Fibroblast of skin of left biceps (primary cell): ENCODE data around the gene FAM131A.
"Not testable (repeated sequence)": the region's sequence is repeated elsewhere in the genome, so short reads cannot be mapped to it uniquely, and the experiment has no call there.

Experiments
- DNase-seq, 2 experiments: peaks; one replicate each; pipeline ENCODE4 v3.0.0-alpha.2; 2013; ENCODE audit warnings: low read depth in 2 of 2

FAM131A gene

DNA sequence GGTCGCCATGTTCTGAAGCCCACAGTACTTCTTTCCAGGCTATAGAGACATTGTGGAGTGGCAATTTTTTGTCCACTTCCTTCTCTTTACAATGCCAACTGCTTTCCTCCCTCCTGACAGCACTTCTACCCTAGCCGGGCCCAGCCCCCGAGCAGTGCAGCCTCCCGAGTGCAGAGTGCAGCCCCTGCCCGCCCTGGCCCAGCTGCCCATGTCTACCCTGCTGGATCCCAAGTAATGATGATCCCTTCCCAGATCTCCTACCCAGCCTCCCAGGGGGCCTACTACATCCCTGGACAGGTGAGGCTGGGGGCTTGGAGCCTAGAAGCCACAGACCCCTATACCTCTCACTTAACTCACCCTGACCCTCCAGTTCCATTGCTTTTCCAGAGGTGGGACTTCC is 20.2 kb upstream of the FAM131A start:
- no peak for DNase-seq

DNA sequence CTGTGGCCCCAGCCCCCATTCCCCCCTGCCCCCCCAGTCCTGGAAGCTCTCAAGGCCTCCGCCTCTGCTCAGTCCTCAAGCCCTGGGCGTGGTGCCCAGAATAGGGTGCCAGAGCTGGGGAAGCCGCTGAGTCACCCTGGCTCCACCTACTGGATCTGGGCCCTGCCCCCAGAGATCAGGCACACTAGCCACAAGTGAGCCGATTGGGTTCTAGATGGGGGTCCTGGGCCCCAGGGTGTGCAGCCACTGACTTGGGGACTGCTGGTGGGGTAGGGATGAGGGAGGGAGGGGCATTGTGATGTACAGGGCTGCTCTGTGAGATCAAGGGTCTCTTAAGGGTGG is 17.3 kb upstream of the FAM131A start:
- peak; percentile 90 to 92 for DNase-seq

DNA sequence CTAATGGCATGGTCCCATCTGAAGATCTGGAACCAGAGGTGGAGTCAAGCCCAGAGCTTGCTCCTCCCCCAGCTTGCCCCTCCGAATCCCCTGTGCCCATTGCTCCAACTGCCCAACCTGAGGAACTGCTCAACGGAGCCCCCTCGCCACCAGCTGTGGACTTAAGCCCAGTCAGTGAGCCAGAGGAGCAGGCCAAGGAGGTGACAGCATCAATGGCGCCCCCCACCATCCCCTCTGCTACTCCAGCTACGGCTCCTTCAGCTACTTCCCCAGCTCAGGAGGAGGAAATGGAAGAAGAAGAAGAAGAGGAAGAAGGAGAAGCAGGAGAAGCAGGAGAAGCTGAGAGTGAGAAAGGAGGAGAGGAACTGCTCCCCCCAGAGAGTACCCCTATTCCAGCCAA is 15.7 kb upstream of the FAM131A start:
- no peak for DNase-seq

DNA sequence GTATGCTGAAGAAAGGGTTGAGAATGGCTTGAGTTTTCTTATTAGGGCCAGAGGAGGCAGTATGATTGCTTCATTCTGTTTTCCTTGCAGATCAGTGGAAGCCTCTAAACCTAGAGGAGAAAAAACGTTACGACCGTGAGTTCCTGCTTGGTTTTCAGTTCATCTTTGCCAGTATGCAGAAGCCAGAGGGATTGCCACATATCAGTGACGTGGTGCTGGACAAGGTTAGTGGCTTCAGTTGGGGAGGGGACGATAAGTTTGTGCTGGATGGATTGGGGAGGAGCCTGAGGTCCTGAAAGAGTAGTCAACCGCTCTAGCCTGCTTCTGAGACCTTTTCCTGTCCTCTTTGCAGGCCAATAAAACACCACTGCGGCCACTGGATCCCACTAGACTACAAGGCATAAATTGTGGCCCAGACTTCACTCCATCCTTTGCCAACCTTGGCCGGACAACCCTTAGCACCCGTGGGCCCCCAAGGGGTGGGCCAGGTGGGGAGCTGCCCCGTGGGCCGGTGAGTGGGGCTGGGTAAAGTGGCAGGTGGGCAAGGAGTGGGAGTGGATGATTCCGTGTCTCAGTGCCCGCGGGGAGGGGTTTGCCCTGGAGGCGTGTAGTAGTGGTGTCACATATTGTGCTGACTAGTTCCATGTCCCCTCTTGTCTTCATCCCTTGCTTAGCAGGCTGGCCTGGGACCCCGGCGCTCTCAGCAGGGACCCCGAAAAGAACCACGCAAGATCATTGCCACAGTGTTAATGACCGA is 14.5 kb upstream of the FAM131A start:
- DNase-seq = no peak

DNA sequence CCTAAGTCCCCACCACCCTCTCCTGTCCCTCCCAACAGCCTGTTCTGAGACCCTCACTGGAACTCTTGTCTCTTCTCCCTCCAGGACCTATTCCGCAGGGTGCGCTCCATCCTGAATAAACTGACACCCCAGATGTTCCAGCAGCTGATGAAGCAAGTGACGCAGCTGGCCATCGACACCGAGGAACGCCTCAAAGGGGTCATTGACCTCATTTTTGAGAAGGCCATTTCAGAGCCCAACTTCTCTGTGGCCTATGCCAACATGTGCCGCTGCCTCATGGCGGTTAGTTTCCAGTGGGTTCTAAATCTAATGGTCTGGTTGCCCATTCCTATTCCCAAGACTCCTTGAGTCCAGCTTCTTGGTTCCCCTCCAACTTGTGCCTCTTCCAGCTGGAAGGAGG is 13.7 kb upstream of the FAM131A start:
- no peak for DNase-seq

DNA sequence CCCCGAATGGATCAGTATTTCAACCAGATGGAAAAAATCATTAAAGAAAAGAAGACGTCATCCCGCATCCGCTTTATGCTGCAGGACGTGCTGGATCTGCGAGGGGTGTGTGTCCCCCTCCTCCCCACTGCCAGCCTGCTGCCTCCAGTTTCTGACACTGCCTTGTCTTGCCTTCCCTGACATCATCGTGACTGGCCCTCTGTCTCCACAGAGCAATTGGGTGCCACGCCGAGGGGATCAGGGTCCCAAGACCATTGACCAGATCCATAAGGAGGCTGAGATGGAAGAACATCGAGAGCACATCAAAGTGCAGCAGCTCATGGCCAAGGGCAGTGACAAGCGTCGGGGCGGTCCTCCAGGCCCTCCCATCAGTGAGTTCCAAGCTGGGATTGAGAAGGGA is 12.1 kb upstream of the FAM131A start:
- DNase-seq = no peak

DNA sequence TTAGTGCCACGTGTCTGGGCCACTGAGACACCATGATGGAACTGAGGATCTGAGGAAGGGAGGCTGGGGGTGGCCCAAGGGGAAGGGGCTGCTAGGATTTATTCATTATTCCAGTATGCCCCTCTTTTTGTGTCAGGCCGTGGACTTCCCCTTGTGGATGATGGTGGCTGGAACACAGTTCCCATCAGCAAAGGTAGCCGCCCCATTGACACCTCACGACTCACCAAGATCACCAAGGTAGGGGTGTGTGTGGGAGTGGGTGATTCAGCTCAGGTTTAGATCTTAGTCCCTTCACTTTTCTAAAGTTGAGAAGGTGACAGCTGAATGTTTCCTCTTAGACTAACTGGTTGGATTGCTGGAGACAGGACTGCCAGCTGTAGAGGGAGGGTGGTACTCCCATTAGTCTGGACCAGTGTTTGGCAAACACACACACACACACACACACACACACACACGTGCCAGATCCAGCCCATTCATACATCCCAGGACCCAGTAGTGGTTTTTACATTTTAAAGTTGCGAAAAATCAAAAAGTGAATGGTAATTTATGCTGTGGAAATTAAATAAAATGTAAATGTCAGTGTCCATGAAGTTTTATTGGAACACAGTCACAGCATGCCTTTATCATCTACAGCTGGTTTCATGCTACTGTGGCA is 11.6 kb upstream of the FAM131A start:
- no peak for DNase-seq

DNA sequence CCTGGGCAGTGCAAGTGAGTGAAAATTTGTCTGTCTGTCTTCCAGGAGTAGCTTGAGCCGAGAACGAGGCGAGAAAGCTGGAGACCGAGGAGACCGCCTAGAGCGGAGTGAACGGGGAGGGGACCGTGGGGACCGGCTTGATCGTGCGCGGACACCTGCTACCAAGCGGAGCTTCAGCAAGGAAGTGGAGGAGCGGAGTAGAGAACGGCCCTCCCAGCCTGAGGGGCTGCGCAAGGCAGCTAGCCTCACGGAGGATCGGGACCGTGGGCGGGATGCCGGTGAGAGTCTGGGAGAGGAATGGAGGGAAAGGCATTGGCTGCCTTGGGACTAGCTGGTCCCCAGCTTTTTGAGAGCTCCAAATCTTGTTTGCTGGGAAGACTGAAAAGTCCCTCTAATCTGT is 10.2 kb upstream of the FAM131A start:
- DNase-seq = no peak

DNA sequence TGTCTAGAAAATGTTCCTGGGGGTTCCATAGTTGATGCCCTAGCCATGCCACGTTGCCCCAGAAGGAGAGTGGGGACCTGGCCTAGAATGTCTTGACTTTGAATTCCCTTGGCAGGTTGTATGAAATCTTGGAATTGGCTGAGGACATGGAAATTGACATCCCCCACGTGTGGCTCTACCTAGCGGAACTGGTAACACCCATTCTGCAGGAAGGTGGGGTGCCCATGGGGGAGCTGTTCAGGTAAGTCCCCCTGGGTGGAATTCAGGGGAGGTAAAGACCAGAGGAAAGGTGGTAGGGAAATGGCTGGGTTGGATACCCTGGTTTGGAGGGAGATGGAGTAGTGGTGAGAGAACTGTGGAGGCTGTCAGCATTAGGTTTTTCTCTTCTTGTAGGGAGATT is 8.9 kb upstream of the FAM131A start:
- DNase-seq = no peak

DNA sequence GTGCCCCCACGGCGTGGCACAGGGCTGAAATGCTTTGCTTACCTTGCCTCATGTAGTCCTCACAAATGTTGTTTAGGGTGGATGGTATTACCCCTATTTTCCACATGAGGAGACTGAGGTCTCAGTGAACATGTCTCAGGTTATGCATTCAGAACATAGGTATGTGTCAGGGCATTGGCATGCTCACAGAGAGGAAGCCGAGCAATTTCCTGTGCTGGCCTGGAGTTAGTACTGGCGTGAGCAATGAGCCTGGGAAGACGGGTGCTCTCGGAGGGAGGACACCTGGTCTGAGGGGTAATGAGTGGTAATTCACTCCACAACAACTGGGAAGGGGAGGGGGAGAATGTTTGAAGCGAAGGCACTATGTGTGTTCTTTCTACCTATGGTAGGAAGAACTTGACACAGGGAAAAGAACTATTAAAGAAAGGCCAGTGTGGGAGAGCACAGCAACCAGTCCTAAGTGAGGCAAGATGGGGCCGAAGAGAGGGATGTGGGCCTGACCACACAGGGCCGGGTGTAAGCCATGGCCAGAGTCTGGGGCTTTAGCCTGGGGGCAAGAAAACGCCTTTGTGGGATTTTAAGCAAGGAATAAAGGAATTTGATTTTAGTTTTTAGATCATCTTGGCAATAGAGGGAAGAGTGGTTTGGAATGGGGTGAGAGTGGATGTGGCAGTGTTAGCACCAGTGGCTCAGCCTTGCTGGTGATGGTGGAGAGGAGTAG is 4.9 kb upstream of the FAM131A start:
- peak; percentile 48 to 49 for DNase-seq

DNA sequence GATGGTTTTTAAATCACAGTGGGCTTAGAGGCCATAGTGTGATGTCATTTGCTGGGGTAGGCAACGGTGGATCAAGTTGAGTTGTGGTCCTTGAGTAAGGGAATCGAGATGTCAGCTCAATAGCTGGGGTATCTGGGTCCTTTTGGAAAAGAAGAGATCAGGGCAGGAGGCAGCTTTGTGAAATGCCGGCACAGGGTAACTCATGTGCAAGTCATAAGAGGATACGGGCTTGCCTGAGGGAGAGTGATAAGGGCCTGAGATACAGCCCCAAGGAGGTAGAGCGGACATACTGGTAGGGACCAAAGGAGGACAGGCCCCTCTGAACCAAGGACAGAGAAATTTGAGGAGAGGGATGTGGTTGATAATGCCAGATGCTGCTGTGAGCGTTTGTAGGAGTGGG is 4.2 kb upstream of the FAM131A start:
- no peak for DNase-seq

DNA sequence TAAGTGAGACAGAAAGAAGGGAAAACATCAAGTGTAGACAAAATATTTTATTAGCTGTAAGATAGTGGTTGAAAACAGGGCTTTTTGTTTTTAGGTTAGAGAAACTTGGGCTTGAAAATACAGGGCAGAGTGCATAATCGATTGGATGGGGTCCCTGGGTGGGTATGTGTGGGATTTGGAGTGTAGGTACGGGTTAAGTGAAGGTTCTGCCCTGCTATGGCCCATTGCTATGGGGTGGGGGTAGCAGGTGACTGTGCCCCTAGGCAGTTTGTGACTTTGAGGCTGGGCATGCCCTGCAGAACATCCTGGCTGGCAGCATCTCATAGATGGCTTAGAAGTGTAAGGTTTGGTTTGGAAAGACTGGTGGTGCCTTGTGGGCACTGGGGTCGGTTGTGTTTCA is 3.7 kb upstream of the FAM131A start:
- DNase-seq = no peak

DNA sequence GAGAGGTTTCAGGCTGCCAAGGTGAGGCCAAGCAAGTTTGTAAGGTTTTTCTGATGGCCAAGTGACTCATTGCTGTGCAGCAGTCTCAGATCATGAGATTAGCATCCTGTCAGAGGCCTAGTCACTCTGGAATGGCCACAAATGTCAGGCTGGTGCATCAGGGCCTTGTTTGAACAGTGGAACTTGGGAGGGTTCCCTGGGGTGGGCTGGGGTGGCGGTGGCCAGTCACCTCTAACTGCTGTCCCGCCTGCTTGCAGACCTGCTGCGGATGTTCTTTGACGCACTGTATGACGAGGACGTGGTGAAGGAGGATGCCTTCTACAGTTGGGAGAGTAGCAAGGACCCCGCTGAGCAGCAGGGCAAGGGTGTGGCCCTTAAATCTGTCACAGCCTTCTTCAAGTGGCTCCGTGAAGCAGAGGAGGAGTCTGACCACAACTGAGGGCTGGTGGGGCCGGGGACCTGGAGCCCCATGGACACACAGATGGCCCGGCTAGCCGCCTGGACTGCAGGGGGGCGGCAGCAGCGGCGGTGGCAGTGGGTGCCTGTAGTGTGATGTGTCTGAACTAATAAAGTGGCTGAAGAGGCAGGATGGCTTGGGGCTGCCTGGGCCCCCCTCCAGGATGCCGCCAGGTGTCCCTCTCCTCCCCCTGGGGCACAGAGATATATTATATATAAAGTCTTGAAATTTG is 2.8 kb upstream of the FAM131A start:
- DNase-seq = no peak

DNA sequence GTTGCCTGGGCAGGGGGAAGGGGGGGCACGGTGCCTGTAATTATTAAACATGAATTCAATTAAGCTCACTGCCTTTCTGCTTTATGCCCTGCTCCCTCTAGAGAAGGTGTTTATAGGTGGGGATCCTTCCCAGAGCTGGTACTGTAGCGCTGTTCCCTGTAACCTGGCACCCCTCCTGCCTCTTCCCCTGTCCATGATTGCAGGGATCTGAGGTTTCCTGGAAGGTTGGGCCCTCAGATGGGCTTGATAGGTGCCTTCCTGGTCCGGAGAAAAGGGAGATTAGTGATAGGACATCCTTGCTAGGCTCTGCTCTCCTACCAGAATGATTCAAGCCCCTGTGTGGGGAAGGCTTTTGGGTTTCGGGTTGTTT is 2.1 kb upstream of the FAM131A start:
- DNase-seq = no peak

DNA sequence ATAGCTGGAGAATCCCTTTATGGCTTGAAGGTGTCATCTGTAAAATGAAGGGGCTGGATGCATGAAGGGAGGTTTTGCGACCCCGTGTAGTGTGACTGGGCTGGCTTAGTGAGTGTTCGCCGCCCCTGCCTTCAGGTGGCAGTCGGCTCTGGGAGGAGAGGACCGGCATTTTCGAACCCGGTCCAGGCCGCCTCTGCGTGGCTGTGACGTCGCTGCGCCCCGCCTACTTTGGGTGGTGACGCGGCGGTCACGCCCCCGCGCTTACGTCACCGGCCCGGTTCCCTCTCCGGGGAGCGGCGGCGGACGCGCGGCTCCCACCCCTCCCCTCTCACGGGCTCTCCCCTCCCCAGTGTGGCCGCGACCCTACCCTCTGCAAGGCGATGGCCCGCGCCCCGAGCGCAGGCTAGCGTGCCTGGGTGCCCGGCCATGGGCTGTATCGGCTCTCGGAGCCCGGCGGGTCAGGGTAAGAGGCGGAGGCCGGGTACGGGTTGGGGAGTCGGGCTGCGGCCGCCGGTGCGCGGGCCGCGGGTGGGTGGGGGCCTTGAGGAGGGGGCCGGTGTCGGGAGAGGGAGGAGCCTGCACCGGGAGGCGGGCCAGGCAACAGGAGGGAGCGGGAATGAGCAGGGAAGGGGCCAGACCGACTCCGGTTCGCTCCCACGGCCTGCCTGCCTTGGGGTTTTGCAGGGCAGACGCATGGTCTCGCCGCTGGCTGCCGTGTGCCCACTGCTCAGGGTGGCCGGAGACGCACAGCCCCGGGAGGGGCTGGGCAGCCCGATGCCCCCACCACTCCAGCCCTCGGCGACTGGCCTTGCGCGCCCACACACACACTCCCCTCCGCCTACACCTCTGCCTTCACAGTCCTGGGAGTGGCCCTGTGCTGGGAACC is 1.5 kb upstream of the FAM131A start:
- DNase-seq = peak in 1 of 2 experiments; percentile 40

DNA sequence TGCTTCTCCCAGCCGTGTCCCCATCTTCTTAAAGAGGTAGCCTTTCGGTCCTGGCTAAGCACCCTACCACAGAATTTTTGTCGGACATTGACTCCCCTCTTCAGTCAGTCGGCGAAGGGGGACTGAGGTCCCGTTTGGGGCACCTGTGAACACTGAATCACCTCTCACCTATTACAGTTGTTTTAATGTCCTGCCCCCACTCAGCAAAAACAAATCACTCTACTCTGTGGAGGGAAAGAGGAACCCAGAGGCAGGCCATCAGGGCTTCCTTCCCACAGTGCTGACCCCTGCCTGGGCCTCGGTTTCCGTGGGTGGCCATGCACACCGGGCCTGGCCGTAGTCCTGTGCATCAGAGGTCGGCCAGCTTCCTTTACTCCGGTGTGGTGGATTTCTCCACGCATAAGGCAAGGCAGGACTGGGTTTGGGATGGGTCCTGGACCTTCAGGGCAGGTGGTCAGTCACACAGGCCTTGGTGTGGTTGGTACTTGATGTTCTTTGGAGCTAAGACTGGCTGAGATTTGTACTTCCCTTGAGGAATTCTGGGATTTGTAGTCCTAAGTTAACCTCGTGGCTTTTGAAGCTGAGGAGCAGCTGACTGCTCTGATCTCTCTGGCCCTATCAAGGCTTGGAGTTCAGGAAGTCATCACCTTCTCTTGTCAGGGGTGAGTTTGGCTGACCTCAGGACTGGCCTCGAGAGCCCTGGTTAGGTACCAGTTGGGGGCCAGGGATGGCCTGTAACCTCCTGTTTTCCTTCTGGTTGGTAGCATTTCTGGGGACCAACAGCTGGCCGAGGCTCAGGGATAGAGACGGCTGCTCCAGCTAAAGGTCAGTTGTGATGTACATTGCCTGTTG is 627 bp upstream of the FAM131A start:
- DNase-seq = no peak

DNA sequence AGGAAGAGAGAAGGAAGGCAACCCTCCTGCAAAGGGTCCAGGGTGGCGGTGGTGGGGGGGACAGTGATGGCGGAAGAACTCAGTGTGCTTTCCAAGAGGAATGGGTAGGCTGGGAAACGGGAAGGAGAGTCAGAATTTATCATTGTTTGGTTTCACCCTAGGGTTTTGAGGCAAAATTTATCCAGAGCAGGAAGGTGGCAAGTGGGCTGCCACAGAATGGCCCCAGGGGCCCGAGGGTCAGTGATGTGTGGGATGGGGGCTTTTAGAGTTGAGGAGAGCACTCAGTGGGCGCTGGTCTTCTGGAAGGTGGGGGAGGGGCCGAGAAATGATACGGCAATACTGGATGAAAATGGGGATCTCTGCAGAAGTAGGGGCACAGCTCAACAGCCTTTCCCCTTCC is 581 bp downstream of the FAM131A start:
- no peak for DNase-seq

DNA sequence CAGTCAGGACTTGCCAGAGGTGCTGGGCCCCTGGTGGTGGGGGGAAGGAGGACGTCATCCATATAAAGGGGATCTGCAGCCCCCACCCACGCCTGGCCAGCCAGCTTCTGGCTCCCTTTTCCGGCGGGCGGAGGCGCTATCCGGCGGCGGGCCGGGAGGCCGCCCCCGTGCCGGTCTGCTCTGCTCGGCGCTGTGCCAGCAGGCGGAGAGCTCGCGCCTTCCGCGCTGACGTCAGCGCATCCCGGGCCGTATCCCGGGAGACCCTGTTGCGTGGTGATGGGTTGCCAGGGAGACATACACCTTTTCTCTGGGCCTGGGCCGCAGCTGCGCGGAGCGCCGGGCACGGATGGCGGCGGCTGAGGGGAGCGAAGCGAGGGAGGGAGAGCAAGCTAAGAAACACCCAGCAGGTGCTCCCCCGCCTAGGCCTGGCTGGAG is 1.1 kb downstream of the FAM131A start:
- DNase-seq = peak in 1 of 2 experiments; percentile 52

DNA sequence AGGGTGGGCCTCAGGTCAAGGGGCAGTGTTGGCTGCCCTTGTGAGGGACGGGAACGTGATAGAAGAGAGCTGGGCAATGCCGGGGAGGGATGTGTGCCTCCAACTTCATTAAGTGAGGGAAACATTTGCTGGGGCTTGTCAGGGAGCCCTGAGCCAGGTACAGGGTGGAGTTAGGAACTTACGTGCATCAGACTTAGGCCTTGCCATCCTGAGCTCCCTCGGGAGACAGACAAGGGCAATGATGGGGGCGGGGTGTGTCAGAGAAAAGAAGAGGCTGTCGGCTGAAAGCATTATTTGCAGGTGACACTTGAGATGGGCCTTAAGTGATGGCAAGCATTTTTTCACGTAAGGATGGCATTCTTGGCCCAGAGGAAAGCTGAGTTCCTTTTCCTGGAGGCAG is 1.6 kb downstream of the FAM131A start:
- no peak for DNase-seq

DNA sequence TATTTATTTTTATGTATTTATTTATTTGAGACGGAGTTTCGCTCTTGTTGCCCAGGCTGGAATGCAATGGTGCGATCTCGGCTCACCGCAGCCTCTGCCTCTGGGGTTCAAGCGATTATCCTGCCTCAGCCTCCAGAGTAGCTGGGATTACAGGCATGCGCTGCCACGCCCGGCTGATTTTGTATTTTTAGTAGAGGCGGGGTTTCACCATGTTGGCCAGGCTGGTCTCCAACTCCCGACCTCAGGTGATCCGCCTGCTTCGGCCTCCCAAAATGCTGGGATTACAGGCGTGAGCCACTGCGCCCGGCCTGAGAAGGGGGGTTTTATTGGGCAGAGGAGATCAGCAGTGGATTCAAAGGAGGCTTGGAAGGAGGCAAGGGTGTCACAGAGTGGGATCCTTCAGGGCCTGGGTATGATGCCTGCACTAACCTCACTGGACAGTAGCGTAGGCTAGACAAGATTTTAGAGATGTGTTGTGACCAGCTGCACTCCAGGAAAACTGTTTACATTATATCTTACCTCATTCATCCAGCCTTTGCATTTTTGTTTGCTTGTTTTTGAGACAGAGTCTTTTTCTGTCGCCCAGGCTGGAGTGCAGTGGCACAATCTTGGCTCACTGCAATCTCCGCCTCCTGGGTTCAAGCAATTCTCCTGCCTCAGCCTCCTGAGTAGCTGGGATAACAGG is 2.2 kb downstream of the FAM131A start:
- not testable (repeated sequence) for DNase-seq
